Measurements from ENCODE around the gene BCL10.

GRCh38 chr1:85320371-85321131 lies 44.1 kb upstream of the BCL10 start:
- TF ChIP-seq CTCF (IDR thresholded peaks at IDR 0.05) (no peak), POLR2A (IDR thresholded peaks at IDR 0.05) (no peak)

Measured in lower leg skin (tissue), 3 donors.